K562 (cell line): ENCODE data around the gene DEDD2. TPM values are rescaled to one million over a fixed set of nuclear protein-coding genes. Genes with fewer than 3 reads are reported as not detected.
A peak's percentile ranks its signal among the peaks of the same experiment; 100 is the strongest.

Experiments
- BRD4 ChIP-seq: fragments of 200-600 bp; sonication (generic); IDR thresholded peaks from 2 replicates; pipeline ENCODE4 v1.6.1; 2017; ENCODE audit warnings: inconsistent platforms
- DNMT1 ChIP-seq: fragments of 450-650 bp; IDR thresholded peaks from 2 replicates; pipeline ENCODE4 v1.6.1; 2016; ENCODE audit warnings: antibody characterized with exemption, mild to moderate bottlenecking
- EZH2 ChIP-seq: IDR thresholded peaks from 2 replicates; pipeline ENCODE4 v1.6.1; 2012; ENCODE audit warnings: low read depth, mild to moderate bottlenecking, inconsistent platforms, low read length, borderline replicate concordance
- HLTF ChIP-seq: fragments of 450-650 bp; IDR thresholded peaks from 2 replicates; pipeline ENCODE4 v1.6.1; 2016
- JUNB ChIP-seq: fragments of 450-650 bp; formaldehyde crosslinking; conservative IDR thresholded peaks from 2 replicates; pipeline ENCODE4 v1.4.0; 2020; ENCODE audit warnings: mild to moderate bottlenecking
- SIRT6 ChIP-seq: IDR thresholded peaks from one replicate; pipeline ENCODE4 v1.6.1; 2012; ENCODE audit warnings: low read depth, mild to moderate bottlenecking, control low read depth, inconsistent platforms, low read length, moderate library complexity
- ZBED1 ChIP-seq: IDR thresholded peaks from 2 replicates; pipeline ENCODE4 v1.6.1; 2014
- ZBTB7A ChIP-seq: IDR thresholded peaks from 2 replicates; pipeline ENCODE4 v1.6.1; 2011; ENCODE audit warnings: low read depth, mild to moderate bottlenecking, low read length, moderate library complexity, borderline replicate concordance; ENCODE audit not compliant: control insufficient read depth
- ZNF212 ChIP-seq: fragments of 450-650 bp; formaldehyde crosslinking; IDR thresholded peaks from 2 replicates; pipeline ENCODE4 v1.4.0; 2020; ENCODE audit warnings: mild to moderate bottlenecking
- polyA plus RNA-seq, 8 experiments: library from polyadenylated mRNA; depleted of rRNA in 4 of 8; stranded (reverse) in 5 of 8; unstranded in 3 of 8; fragments of >200 nt; fragmentation: Nextera tagmentation in 2 of 8; fragmentation: Illumina TruSeq in 1 of 8; extraction: Ambion mirVana in 2 of 8; extraction: Trizol in 1 of 8; gene quantifications; 2 replicates each; pipeline versions ENCODE4 v1.2.1 to v1.2.3, GENCODE V29; 2011 to 2014; ENCODE audit warnings: inconsistent platforms in 1 of 8, missing spikeins in 1 of 8
- total RNA-seq, 7 experiments: library from RNA; depleted of rRNA in 6 of 7; stranded (reverse); fragments of >200 nt in 6 of 7; fragmentation: Illumina TruSeq in 2 of 7; extraction: Trizol in 2 of 7; gene quantifications; 2 replicates each; pipeline versions ENCODE4 v1.2.1 to v1.2.3, GENCODE V29; 2011 to 2021; ENCODE audit warnings: low replicate concordance in 1 of 7
- TF ChIP-seq, protein P1 (sequence below): sonication (generic); formaldehyde crosslinking; IDR thresholded peaks from 2 replicates; pipeline ENCODE4 v1.8.0; 2022; ENCODE audit warnings: missing genetic modification reagents, mild to moderate bottlenecking, borderline replicate concordance
- TF ChIP-seq, protein P2 (sequence below): fragments of 250-450 bp; sonication (Bioruptor Pico); IDR thresholded peaks from 2 replicates; pipeline ENCODE4 v1.4.0; 2020; ENCODE audit warnings: borderline replicate concordance
- TF ChIP-seq, protein P3 (sequence below): sonication (generic); formaldehyde crosslinking; IDR thresholded peaks from 2 replicates; pipeline ENCODE4 v1.8.0; 2023; ENCODE audit warnings: missing genetic modification reagents, mild to moderate bottlenecking, borderline replicate concordance
- TF ChIP-seq, protein P4 (sequence below): fragments of 450-650 bp; IDR thresholded peaks from 2 replicates; pipeline ENCODE4 v1.6.1; 2016; ENCODE audit warnings: missing biosample characterization, missing genetic modification characterization
- TF ChIP-seq, protein P5 (sequence below), 2 experiments: IDR thresholded peaks; 2 replicates each; pipeline ENCODE4 v1.6.1; 2011; ENCODE audit warnings: borderline replicate concordance in 1 of 2, control low read depth in 1 of 2, low read depth in 1 of 2, low read length in 1 of 2, mild to moderate bottlenecking in 1 of 2, mixed read lengths in 1 of 2, moderate library complexity in 1 of 2; ENCODE audit not compliant: insufficient read depth in 1 of 2, insufficient read length in 1 of 2, poor library complexity in 1 of 2, severe bottlenecking in 1 of 2; ENCODE audit errors: extremely low read depth in 1 of 2

DEDD2 gene
- total and polyA plus RNA-seq, 9 of the 15 experiments (the other 6 are each of a cell fraction or from before 2014, with no cell fraction given) = 4.3 to 43.0 (median 29.2) TPM

DNA sequence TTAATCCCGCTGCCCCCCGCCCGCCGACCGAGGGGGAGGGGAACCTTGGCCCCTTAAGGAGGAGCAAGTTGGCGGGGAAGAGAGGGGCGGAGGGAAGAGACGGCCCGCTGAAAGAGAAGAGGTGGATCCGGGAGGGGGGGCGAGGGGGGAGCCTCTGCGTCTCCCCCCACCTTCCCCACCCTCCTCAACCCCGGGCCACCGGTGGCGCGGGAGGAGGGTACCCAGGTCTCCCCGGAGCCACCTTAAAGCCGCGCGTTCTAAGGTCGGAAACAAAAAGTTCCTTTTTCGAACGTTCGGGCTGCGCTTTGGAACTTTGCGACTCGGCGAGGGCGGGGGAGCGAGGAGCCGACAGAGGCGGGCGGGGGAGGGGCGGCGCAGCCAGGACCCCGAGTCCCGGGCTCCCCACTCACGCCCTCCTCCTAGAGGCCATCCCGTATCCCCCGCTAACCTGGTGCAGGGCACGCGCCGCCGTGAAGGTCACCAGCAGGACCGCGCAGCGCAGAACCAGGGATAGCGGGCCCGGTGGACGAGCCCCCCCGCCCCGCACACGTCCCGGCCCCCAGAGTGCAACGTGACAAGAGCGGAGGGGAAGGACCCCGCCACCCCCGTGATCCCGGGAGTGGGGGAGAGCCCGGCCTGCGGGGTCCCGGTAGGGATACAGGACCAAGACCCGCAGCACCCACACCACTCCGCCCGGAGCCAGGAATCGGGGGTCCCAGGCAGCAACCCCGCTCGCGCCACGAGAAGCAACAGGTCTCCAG lies 36.8 kb upstream of the DEDD2 start (continued):
- TF ChIP-seq, protein P1, sequence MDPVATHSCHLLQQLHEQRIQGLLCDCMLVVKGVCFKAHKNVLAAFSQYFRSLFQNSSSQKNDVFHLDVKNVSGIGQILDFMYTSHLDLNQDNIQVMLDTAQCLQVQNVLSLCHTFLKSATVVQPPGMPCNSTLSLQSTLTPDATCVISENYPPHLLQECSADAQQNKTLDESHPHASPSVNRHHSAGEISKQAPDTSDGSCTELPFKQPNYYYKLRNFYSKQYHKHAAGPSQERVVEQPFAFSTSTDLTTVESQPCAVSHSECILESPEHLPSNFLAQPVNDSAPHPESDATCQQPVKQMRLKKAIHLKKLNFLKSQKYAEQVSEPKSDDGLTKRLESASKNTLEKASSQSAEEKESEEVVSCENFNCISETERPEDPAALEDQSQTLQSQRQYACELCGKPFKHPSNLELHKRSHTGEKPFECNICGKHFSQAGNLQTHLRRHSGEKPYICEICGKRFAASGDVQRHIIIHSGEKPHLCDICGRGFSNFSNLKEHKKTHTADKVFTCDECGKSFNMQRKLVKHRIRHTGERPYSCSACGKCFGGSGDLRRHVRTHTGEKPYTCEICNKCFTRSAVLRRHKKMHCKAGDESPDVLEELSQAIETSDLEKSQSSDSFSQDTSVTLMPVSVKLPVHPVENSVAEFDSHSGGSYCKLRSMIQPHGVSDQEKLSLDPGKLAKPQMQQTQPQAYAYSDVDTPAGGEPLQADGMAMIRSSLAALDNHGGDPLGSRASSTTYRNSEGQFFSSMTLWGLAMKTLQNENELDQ (CRISPR knock-in tag) = no peak
- TF ChIP-seq, protein P2, sequence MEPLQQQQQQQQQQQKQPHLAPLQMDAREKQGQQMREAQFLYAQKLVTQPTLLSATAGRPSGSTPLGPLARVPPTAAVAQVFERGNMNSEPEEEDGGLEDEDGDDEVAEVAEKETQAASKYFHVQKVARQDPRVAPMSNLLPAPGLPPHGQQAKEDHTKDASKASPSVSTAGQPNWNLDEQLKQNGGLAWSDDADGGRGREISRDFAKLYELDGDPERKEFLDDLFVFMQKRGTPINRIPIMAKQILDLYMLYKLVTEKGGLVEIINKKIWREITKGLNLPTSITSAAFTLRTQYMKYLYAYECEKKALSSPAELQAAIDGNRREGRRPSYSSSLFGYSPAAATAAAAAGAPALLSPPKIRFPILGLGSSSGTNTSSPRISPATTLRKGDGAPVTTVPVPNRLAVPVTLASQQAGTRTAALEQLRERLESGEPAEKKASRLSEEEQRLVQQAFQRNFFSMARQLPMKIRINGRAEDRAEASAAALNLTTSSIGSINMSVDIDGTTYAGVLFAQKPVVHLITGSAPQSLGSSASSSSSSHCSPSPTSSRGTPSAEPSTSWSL (CRISPR knock-in tag) = no peak
- TF ChIP-seq DNMT1 (no peak), BRD4 (peak; percentile 45; the same call in 1 of the 2 replicates), ZNF212 (no peak), JUNB (no peak), ZBED1 (no peak), SIRT6 (no peak), EZH2 (no peak), ZBTB7A (peak; percentile 82), HLTF (no peak)
- TF ChIP-seq, protein P3, sequence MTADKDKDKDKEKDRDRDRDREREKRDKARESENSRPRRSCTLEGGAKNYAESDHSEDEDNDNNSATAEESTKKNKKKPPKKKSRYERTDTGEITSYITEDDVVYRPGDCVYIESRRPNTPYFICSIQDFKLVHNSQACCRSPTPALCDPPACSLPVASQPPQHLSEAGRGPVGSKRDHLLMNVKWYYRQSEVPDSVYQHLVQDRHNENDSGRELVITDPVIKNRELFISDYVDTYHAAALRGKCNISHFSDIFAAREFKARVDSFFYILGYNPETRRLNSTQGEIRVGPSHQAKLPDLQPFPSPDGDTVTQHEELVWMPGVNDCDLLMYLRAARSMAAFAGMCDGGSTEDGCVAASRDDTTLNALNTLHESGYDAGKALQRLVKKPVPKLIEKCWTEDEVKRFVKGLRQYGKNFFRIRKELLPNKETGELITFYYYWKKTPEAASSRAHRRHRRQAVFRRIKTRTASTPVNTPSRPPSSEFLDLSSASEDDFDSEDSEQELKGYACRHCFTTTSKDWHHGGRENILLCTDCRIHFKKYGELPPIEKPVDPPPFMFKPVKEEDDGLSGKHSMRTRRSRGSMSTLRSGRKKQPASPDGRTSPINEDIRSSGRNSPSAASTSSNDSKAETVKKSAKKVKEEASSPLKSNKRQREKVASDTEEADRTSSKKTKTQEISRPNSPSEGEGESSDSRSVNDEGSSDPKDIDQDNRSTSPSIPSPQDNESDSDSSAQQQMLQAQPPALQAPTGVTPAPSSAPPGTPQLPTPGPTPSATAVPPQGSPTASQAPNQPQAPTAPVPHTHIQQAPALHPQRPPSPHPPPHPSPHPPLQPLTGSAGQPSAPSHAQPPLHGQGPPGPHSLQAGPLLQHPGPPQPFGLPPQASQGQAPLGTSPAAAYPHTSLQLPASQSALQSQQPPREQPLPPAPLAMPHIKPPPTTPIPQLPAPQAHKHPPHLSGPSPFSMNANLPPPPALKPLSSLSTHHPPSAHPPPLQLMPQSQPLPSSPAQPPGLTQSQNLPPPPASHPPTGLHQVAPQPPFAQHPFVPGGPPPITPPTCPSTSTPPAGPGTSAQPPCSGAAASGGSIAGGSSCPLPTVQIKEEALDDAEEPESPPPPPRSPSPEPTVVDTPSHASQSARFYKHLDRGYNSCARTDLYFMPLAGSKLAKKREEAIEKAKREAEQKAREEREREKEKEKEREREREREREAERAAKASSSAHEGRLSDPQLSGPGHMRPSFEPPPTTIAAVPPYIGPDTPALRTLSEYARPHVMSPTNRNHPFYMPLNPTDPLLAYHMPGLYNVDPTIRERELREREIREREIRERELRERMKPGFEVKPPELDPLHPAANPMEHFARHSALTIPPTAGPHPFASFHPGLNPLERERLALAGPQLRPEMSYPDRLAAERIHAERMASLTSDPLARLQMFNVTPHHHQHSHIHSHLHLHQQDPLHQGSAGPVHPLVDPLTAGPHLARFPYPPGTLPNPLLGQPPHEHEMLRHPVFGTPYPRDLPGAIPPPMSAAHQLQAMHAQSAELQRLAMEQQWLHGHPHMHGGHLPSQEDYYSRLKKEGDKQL (CRISPR knock-in tag) = no peak
- TF ChIP-seq, protein P4, sequence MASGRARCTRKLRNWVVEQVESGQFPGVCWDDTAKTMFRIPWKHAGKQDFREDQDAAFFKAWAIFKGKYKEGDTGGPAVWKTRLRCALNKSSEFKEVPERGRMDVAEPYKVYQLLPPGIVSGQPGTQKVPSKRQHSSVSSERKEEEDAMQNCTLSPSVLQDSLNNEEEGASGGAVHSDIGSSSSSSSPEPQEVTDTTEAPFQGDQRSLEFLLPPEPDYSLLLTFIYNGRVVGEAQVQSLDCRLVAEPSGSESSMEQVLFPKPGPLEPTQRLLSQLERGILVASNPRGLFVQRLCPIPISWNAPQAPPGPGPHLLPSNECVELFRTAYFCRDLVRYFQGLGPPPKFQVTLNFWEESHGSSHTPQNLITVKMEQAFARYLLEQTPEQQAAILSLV = no peak
- TF ChIP-seq, protein P5, sequence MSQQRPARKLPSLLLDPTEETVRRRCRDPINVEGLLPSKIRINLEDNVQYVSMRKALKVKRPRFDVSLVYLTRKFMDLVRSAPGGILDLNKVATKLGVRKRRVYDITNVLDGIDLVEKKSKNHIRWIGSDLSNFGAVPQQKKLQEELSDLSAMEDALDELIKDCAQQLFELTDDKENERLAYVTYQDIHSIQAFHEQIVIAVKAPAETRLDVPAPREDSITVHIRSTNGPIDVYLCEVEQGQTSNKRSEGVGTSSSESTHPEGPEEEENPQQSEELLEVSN (IDR thresholded peaks at IDR 0.05; ENCODE audit: borderline replicate concordance in 1 of 2, extremely low read depth in 1 of 2, insufficient read depth in 1 of 2, insufficient read length in 1 of 2, low read depth in 1 of 2, low read length in 1 of 2, poor library complexity in 1 of 2, severe bottlenecking in 1 of 2) = peak in 1 of 2 experiments; percentile 10
